Tibial artery (tissue), 4 donors: ENCODE data around the gene PRIMA1.

ENCODE experiments used
- DNase-seq, 2 donors: peaks; one replicate each; pipeline ENCODE4 v3.0.0-alpha.2; 2019
- H3K27ac ChIP-seq, 2 donors: fragments of 200-600 bp; sonication (generic) in 1 of 2; 1 replicate in 1 of 2; 2 replicates in 1 of 2; pipeline ENCODE4 v1.5.1; 2018 to 2019; ENCODE audit warnings: mild to moderate bottlenecking in 1 of 2
- H3K27me3 ChIP-seq, 2 donors: fragments of 200-600 bp; sonication (generic) in 1 of 2; one replicate each; pipeline versions ENCODE4 v1.5.1 to v1.6.0; 2016 to 2019
- H3K36me3 ChIP-seq, 3 donors: fragments of 200-600 bp; sonication (generic) in 2 of 3; one replicate each; pipeline ENCODE4 v1.5.1; 2016 to 2019; ENCODE audit warnings: mild to moderate bottlenecking in 2 of 3
- H3K4me1 ChIP-seq, 4 donors: fragments of 200-600 bp; sonication (generic) in 2 of 4; 1 replicate in 3 of 4; 2 replicates in 1 of 4; pipeline ENCODE4 v1.5.1; 2016 to 2019
- H3K4me3 ChIP-seq, 2 donors: fragments of 200-600 bp; sonication (generic) in 1 of 2; 1 replicate in 1 of 2; 2 replicates in 1 of 2; pipeline ENCODE4 v1.5.1; 2018 to 2019; ENCODE audit warnings: mild to moderate bottlenecking in 2 of 2
- H3K9me3 ChIP-seq, 3 donors: fragments of 200-600 bp; sonication (generic) in 1 of 3; one replicate each; pipeline ENCODE4 v1.5.1; 2016 to 2019
- intact Hi-C: fragments of 100-400 bp; cut with DNase I; formaldehyde crosslinking; loops from one replicate; pipeline ENCODE4 v1.15.0; 2023; ENCODE audit warnings: low total_unique reads
- TF ChIP-seq, protein P1 (sequence below), 2 experiments: fragments of 200-600 bp in 1 of 2; fragments of 450-650 bp in 1 of 2; IDR thresholded peaks; one replicate each; pipeline ENCODE4 v1.5.1; 2017 to 2019; ENCODE audit warnings: antibody characterized with exemption in 2 of 2, mild to moderate bottlenecking in 1 of 2, moderate library complexity in 1 of 2

PRIMA1 gene

DNA sequence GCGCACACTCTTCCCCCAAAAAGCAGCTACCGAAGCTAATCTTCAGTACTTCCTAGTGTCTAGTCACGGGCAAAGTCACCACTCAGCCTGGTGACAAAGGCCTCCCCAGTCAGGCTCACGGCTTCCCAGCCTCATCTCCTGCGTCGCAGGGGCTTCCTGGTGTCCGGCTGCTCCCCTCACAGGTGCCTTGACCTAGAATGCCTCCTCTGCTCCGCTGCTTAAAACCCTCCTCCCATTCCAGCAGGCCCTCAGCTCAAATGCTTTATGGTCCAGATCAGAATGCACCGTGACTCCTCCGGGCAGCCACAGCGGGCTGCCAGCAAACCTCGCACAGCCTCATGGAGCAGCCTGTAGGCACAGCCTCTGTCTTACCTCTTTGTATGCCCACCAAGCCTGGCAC is 53.1 kb downstream of the PRIMA1 start:
- no peak overlapping the region for H3K4me3 ChIP-seq
- peaks cover 0 to 5% (median 0%) of the 10 kb centered on the region in 4 donors for H3K4me1 ChIP-seq
- intact Hi-C loops = no loop called here
- H3K27me3 ChIP-seq = no peaks in the 10 kb centered on the region
- no peak overlapping the region for H3K27ac ChIP-seq
- no peak for DNase-seq
- TF ChIP-seq, protein P1, sequence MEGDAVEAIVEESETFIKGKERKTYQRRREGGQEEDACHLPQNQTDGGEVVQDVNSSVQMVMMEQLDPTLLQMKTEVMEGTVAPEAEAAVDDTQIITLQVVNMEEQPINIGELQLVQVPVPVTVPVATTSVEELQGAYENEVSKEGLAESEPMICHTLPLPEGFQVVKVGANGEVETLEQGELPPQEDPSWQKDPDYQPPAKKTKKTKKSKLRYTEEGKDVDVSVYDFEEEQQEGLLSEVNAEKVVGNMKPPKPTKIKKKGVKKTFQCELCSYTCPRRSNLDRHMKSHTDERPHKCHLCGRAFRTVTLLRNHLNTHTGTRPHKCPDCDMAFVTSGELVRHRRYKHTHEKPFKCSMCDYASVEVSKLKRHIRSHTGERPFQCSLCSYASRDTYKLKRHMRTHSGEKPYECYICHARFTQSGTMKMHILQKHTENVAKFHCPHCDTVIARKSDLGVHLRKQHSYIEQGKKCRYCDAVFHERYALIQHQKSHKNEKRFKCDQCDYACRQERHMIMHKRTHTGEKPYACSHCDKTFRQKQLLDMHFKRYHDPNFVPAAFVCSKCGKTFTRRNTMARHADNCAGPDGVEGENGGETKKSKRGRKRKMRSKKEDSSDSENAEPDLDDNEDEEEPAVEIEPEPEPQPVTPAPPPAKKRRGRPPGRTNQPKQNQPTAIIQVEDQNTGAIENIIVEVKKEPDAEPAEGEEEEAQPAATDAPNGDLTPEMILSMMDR (IDR thresholded peaks at IDR 0.05) = no peak
- no peaks in the 10 kb centered on the region for H3K9me3 ChIP-seq
- H3K36me3 ChIP-seq = peaks cover 0 to 12% (median 5%) of the 10 kb centered on the region in 3 donors

DNA sequence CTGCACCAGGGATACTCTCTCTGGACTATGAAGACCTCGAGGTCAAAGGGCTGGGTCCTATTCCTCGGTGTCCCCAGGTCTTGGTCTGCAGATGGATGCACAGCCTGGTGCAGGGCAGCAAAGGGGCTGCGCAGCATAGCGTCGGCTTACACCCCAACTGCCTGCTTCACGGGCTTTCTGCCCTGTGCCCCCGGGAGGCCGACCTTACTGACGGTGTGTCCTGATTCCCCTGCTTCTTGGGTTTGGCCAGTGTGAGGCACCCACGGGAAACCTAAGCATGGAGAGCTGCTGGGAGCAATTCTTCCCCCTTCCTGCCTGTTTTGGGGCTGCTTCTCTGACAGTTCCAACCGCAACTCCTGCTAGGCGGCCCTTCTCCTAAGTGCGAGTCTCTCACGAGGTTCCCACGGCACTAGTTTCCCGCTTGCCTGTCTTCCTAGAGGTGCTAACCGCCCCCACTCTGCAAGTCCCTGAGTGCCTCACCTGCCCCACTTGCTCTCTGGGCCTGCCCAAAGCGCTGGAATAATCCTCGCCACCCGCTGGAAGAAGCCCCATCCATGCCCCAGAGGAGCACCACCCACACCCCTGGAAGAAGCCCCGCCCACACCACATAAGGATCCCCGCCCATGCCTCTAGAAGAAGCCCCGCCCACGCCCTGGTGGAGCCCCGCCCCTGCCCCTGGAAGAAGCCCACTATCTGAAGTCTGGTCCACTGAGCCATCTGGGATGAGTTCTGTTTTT is 54.0 kb downstream of the PRIMA1 start:
- Histone ChIP-seq H3K9me3 (no peaks in the 10 kb centered on the region), H3K27ac (no peak overlapping the region), H3K36me3 (peaks cover 0 to 22% (median 9%) of the 10 kb centered on the region in 3 donors), H3K4me3 (no peak overlapping the region), H3K27me3 (no peaks in the 10 kb centered on the region), H3K4me1 (peaks cover 0 to 5% (median 0%) of the 10 kb centered on the region in 4 donors)
- intact Hi-C loops = no loop called here
- TF ChIP-seq, protein P1 (IDR thresholded peaks at IDR 0.05) = no peak
- no peak for DNase-seq

DNA sequence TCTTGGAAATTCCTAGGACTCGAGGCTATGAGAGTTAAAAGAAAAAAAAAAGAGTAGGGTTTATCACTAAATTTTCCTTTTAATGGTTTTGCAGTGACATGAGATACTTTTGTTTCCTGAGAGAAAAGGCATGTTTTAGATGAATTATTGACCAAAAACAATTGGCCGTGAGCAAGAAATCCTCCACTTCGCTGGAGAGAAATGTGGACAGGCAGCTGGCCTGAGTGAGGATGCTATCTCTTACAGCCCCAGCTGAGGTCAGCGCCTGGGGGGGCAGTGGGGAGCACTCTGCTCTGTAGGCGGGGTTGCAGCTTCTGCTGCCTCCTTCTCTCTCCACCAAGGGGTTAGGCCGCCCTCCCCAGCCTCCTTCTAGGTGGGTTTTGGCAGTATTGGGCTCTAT is 54.7 kb downstream of the PRIMA1 start:
- no peak for DNase-seq
- TF ChIP-seq, protein P1 (IDR thresholded peaks at IDR 0.05) = no peak
- peaks cover 0 to 28% (median 16%) of the 10 kb centered on the region in 3 donors for H3K36me3 ChIP-seq
- H3K4me3 ChIP-seq = no peak overlapping the region
- H3K27me3 ChIP-seq = no peaks in the 10 kb centered on the region
- intact Hi-C loops = no loop called here
- no peaks in the 10 kb centered on the region for H3K9me3 ChIP-seq
- H3K27ac ChIP-seq = no peak overlapping the region
- H3K4me1 ChIP-seq = peaks cover 0 to 5% (median 0%) of the 10 kb centered on the region in 4 donors

DNA sequence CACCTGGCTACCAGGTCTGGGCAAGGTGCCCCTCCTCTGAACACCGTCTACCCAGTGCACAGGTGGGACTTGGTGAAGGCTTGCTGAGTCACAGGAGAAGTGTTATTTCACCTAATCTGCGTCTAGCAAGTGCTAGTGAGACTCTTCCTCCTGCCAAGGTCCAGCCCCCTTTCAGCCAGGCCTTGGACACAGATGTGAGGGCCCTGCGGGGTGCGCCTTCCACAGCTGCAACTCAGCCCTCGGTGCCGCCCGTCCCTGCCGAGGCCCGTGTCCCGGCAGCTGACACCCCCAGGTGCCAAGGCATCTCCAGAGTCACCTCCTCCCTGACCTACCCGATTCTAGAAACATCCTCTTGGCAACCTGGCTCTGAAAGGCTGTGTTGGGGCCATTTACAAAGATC is 55.1 kb downstream of the PRIMA1 start:
- Histone ChIP-seq H3K9me3 (no peaks in the 10 kb centered on the region), H3K27ac (no peak overlapping the region), H3K4me1 (peaks cover 0 to 5% (median 0%) of the 10 kb centered on the region in 4 donors), H3K27me3 (no peaks in the 10 kb centered on the region), H3K36me3 (peaks cover 0 to 28% (median 16%) of the 10 kb centered on the region in 3 donors), H3K4me3 (no peak overlapping the region)
- intact Hi-C loops = no loop called here
- DNase-seq = no peak
- TF ChIP-seq, protein P1 (IDR thresholded peaks at IDR 0.05) = no peak

DNA sequence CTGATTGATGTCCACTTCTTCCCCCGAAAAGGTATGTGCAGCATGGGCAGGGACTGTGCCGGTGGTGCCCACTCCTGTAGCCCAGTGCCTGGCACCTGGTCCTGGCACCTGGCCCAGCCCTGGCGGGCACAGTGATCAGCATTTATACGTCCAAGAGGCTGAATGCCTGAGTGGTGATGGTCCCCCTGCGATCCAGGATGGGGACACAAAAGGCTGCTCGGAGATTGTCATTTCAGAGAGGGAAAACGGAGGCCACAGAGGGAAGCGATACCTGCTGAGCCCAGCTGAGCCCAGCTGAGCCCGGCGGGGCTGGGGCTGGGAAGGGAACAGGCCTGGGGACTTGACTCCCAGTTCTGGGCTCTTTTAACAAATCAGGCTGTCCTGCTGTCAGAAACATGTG is 55.8 kb downstream of the PRIMA1 start:
- H3K27me3 ChIP-seq = no peaks in the 10 kb centered on the region
- DNase-seq = no peak
- peaks cover 0 to 28% (median 16%) of the 10 kb centered on the region in 3 donors for H3K36me3 ChIP-seq
- no peaks in the 10 kb centered on the region for H3K9me3 ChIP-seq
- peaks cover 0 to 5% (median 0%) of the 10 kb centered on the region in 4 donors for H3K4me1 ChIP-seq
- H3K4me3 ChIP-seq = no peak overlapping the region
- TF ChIP-seq, protein P1 (IDR thresholded peaks at IDR 0.05) = no peak
- intact Hi-C loops = no loop called here
- no peak overlapping the region for H3K27ac ChIP-seq
